GDM1 (cell line): ENCODE results near the gene EIF4E1B.

ENCODE experiments used
- DNase-seq: peaks from one replicate; lab custom pipeline; 2025; lab: John Stamatoyannopoulos, UW

Gene EIF4E1B

GRCh38 chr5:176664479-176664878 is 34.0 kb downstream of the EIF4E1B start:
- DNase-seq = no peak

GRCh38 chr5:176664886-176665285 is 34.4 kb downstream of the EIF4E1B start:
- no peak for DNase-seq

- DNase-seq = no peak
Measured at GRCh38 chr5:176665517-176665916, 35.0 kb downstream of the EIF4E1B start.

GRCh38 chr5:176667637-176668036 is 37.2 kb downstream of the EIF4E1B start:
- no peak for DNase-seq

GRCh38 chr5:176670449-176670848 is 40.0 kb downstream of the EIF4E1B start:
- no peak for DNase-seq

GRCh38 chr5:176671399-176671798 is 40.9 kb downstream of the EIF4E1B start:
- no peak for DNase-seq

- no peak for DNase-seq
Measured at GRCh38 chr5:176671890-176672747, 41.6 kb downstream of the EIF4E1B start.

GRCh38 chr5:176673651-176674583 is 43.4 kb downstream of the EIF4E1B start:
- DNase-seq = no peak

- no peak for DNase-seq
Measured at GRCh38 chr5:176674799-176675198, 44.3 kb downstream of the EIF4E1B start.

- DNase-seq = no peak
Measured at GRCh38 chr5:176675676-176676360, 45.3 kb downstream of the EIF4E1B start.

GRCh38 chr5:176676361-176676824 is 45.9 kb downstream of the EIF4E1B start:
- DNase-seq = no peak

- no peak for DNase-seq
Measured at GRCh38 chr5:176677209-176677939, 46.9 kb downstream of the EIF4E1B start.

- no peak for DNase-seq
Measured at GRCh38 chr5:176678584-176678983, 48.1 kb downstream of the EIF4E1B start.

- no peak for DNase-seq
Measured at GRCh38 chr5:176679365-176680225, 49.1 kb downstream of the EIF4E1B start.

- no peak for DNase-seq
Measured at GRCh38 chr5:176680226-176680563, 49.7 kb downstream of the EIF4E1B start.

GRCh38 chr5:176682016-176682531 is 51.6 kb downstream of the EIF4E1B start:
- no peak for DNase-seq

- no peak for DNase-seq
Measured at GRCh38 chr5:176685010-176685409, 54.5 kb downstream of the EIF4E1B start.

- DNase-seq = no peak
Measured at GRCh38 chr5:176687247-176687646, 56.8 kb downstream of the EIF4E1B start.

- no peak for DNase-seq
Measured at GRCh38 chr5:176687881-176688280, 57.4 kb downstream of the EIF4E1B start.

GRCh38 chr5:176690911-176691310 is 60.4 kb downstream of the EIF4E1B start:
- no peak for DNase-seq
